Memory B cell (primary cell): Measurements from ENCODE around the gene DLGAP1.

Source experiments
- ATAC-seq: fragments of 150-1000 bp; cut with Tn5 transposase; 2 replicates; pipeline ENCODE4 v1.10.0; 2021; ENCODE audit warnings: low read depth, mild to moderate bottlenecking, moderate library complexity
- DNase-seq, 2 donors: peaks; one replicate each; pipeline ENCODE4 v3.0.0; 2022; ENCODE audit warnings: low spot score in 2 of 2
- H3K27ac Mint-ChIP-seq: one replicate; pipeline ENCODE4 v1.8.0; 2022; ENCODE audit warnings: mild to moderate bottlenecking, moderate library complexity, mixed read lengths
- H3K27me3 Mint-ChIP-seq: one replicate; pipeline ENCODE4 v1.8.0; 2022; ENCODE audit warnings: mixed read lengths
- H3K36me3 Mint-ChIP-seq: one replicate; pipeline ENCODE4 v1.8.0; 2022; ENCODE audit warnings: mild to moderate bottlenecking, mixed read lengths
- H3K4me1 Mint-ChIP-seq: one replicate; pipeline ENCODE4 v1.8.0; 2022; ENCODE audit warnings: mixed read lengths
- H3K4me3 Mint-ChIP-seq: one replicate; pipeline ENCODE4 v1.8.0; 2022; ENCODE audit warnings: mild to moderate bottlenecking, moderate library complexity, mixed read lengths
- H3K9me3 Mint-ChIP-seq: one replicate; pipeline ENCODE4 v1.8.0; 2022; ENCODE audit warnings: mixed read lengths

DLGAP1 gene

DNA sequence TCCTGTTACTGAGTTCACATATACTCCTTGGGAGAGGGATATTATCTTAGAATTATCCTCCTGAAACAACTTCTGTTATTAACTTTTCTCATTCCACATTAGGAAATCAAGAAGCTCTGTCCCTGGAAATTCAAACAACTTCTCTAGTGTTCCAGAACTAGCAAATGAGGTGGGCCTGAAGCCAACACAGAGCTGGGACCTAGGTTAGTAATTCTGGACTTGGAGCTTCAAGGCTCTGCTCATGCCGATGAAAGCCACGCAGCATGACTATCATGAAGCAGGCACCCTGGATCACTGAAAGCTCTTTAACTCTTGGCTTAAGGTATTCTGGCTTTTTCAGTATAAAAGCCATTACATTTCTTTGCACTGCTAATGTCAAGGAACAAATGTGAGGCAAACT, 762.4 kb downstream of the DLGAP1 start:
- no peak for DNase-seq
- H3K36me3 Mint-ChIP-seq = peaks cover 2% of the 10 kb centered on the region

DNA sequence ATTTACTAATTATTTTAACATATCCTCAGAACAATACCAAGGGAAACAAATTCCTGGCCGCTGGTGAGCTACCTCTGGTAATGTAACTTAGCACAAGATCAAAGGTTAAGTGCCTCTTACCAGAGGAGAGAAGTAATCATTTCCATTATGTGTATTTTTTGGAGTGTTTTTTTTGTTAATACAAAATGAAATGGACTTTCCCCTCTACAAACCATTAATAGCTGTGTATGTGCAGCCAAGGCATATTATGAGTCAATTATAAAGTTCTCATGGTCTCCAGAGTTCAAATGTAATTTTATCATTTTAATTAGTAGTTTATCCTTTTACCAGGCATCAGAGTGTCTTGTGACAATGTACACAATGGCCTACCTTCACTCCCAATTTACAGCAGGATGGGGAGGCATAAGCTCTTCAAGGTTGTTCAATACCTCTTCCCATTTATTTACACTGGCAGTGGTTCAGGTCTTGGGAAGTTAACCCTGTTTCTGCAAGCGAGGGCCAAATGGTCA, 762.9 kb downstream of the DLGAP1 start:
- H3K4me3 Mint-ChIP-seq = no peak overlapping the region
- peaks cover 4% of the 10 kb centered on the region for H3K9me3 Mint-ChIP-seq
- ATAC-seq (no peak), DNase-seq (no peak)
- H3K4me1 Mint-ChIP-seq = no peaks in the 10 kb centered on the region
- no peak overlapping the region for H3K27ac Mint-ChIP-seq
- H3K36me3 Mint-ChIP-seq = peaks cover under 1% of the 10 kb centered on the region
- H3K27me3 Mint-ChIP-seq = peaks cover 2% of the 10 kb centered on the region

More for the DNA sequence above, 762.4 kb downstream of the DLGAP1 start:
- ATAC-seq = no peak
- H3K27me3 Mint-ChIP-seq = peaks cover 5% of the 10 kb centered on the region
- H3K9me3 Mint-ChIP-seq = peaks cover 6% of the 10 kb centered on the region
- H3K27ac Mint-ChIP-seq = no peak overlapping the region
- H3K4me3 Mint-ChIP-seq = no peak overlapping the region
- no peaks in the 10 kb centered on the region for H3K4me1 Mint-ChIP-seq

DNA sequence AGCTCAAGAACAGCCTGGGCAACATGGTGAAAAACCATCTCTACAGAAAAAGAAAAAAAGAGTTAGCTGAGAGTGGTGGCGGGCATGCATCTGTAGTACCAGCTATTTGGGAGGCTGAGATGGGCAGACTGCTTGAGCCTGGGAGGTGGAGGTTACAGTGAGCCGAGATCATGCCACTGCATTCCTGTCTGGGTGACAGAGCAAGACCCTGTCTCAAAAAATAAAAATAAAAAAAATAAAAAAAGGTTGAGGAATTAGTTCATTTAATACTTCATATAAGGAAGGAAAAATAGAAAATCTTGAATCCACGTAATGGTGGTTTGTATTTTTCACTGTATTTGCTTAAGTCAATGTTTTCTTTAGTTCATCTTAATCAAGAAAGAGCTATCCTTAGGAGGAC, 763.4 kb downstream of the DLGAP1 start:
- Mint-ChIP-seq H3K27me3 (no peaks in the 10 kb centered on the region), H3K36me3 (peaks cover 1% of the 10 kb centered on the region), H3K4me3 (no peak overlapping the region), H3K9me3 (no peaks in the 10 kb centered on the region), H3K27ac (no peak overlapping the region), H3K4me1 (no peaks in the 10 kb centered on the region)
- DNase-seq (no peak), ATAC-seq (no peak)

DNA sequence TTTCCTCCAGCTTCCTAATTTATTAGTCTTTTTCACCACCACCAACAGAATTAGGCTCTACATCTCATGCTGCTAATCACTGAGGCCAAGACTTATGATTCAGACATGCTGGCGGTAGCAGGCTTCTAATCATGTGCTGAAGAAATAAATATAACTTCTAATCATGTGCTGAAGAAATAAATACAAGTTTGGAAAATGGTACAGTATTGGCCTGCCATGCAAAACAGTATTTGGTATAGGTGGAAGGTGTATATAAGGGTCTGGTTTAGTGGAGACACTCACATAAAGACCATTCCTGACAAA, 764.4 kb downstream of the DLGAP1 start:
- Mint-ChIP-seq H3K36me3 (peaks cover 1% of the 10 kb centered on the region), H3K4me1 (no peaks in the 10 kb centered on the region), H3K27me3 (no peaks in the 10 kb centered on the region), H3K27ac (no peak overlapping the region), H3K9me3 (no peaks in the 10 kb centered on the region), H3K4me3 (no peak overlapping the region)
- no peak for ATAC-seq
- no peak for DNase-seq

DNA sequence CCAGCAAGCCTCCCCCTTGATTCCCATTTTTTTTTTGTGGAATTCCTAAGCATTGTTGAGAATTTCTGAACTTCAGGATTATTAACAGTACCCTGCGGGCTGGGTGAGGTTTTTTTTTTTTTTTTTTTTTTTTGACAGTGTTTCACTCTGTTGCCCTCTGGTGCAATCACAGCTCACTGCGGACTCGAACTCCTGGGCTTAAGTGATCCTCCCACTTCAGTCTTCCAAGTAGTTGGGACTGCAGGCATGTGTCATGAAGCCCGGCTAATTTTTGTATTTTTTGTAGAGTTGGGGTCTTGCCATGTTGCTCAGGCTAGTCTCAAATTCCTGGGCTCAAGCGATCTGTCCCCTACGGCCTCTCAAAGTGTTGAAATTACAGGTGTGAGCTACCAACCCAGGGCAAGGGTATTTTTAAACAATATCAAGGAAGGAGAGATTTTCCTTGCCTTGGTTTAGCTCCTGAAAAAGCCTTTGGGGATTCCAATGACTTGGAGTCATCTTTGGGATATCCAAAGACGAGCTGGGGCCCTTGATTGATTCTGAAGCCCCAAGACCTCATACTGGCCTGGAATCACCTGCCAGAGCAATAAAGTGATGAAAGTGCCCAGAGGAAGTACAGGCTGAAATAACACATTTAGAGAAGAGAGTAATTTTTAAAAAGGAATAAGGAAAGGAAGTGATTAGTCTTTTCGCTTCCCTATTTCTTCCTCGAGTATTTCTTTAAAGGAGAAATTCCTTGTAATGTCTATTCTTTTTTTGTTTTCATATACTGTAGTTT, 764.9 kb downstream of the DLGAP1 start:
- Mint-ChIP-seq H3K9me3 (no peaks in the 10 kb centered on the region), H3K4me1 (no peaks in the 10 kb centered on the region), H3K27me3 (no peaks in the 10 kb centered on the region), H3K27ac (no peak overlapping the region), H3K36me3 (peaks cover 1% of the 10 kb centered on the region), H3K4me3 (no peak overlapping the region)
- DNase-seq (no peak), ATAC-seq (no peak)

DNA sequence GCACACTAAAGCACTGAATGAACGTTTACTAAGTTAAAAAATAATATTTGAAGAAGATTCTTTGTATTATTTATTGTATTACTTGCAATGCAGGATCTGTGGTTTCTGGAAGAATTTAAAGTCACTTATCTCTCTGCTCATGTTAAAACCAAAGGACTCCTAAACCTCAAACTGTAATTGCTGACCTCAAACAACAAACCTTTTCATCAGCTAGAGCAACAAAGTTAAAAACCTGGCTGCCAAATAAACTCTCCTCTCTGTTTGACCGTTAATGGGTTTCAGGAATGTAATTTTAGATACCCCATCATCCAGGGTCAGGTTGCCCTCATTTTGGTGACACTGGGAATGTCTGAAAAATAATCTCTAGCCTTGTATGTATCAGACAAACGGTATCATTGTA, 766.0 kb downstream of the DLGAP1 start:
- no peaks in the 10 kb centered on the region for H3K27me3 Mint-ChIP-seq
- no peak overlapping the region for H3K27ac Mint-ChIP-seq
- no peaks in the 10 kb centered on the region for H3K9me3 Mint-ChIP-seq
- H3K4me1 Mint-ChIP-seq = no peaks in the 10 kb centered on the region
- H3K36me3 Mint-ChIP-seq = peaks cover 1% of the 10 kb centered on the region
- no peak overlapping the region for H3K4me3 Mint-ChIP-seq
- DNase-seq = no peak
- ATAC-seq = no peak

DNA sequence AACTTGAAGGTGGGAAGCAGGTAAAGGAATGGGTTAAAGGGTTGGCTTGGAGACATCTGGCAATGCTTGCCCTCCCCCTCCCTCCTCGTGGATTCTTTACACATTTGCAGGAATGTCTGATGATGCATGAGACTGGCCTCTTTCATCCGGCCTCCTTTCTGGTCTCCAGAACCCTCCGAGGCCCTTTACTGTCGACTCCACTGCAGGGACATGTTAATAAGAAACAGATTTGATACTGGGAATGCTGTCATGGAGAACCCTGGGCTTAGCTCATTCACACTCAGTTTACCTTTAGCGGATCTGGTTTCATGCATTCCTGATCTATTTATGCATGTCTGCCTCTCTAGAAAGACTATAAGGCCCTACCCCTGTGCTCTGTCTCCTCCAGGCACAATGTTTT, 766.4 kb downstream of the DLGAP1 start:
- no peak for ATAC-seq
- H3K27me3 Mint-ChIP-seq = no peaks in the 10 kb centered on the region
- H3K27ac Mint-ChIP-seq = no peak overlapping the region
- no peaks in the 10 kb centered on the region for H3K9me3 Mint-ChIP-seq
- no peaks in the 10 kb centered on the region for H3K4me1 Mint-ChIP-seq
- peaks cover 1% of the 10 kb centered on the region for H3K36me3 Mint-ChIP-seq
- H3K4me3 Mint-ChIP-seq = no peak overlapping the region
- DNase-seq = no peak

DNA sequence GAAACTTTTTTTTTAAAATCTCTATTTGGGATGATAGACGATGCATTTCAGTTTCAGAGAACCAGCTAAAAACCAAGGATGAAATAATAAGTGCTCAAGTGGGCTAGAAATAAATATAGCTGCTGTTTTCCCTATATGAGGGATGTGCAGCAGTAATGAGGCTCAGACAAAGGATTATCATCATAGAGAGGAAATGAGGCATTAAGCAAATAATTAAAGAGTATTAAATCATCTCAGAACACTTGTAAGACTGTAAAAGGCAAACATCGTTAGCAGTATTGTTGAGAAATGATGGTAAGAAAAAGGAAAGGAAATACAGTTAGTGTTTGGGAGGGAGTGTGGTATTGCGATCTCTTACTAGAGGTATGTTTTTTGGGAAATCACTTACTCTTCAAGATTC, 771.6 kb downstream of the DLGAP1 start:
- H3K4me3 Mint-ChIP-seq = no peak overlapping the region
- H3K36me3 Mint-ChIP-seq = peaks cover 3% of the 10 kb centered on the region
- no peak overlapping the region for H3K27ac Mint-ChIP-seq
- H3K27me3 Mint-ChIP-seq = peaks cover 1% of the 10 kb centered on the region
- peaks cover 2% of the 10 kb centered on the region for H3K9me3 Mint-ChIP-seq
- ATAC-seq (no peak), DNase-seq (no peak)
- no peaks in the 10 kb centered on the region for H3K4me1 Mint-ChIP-seq

DNA sequence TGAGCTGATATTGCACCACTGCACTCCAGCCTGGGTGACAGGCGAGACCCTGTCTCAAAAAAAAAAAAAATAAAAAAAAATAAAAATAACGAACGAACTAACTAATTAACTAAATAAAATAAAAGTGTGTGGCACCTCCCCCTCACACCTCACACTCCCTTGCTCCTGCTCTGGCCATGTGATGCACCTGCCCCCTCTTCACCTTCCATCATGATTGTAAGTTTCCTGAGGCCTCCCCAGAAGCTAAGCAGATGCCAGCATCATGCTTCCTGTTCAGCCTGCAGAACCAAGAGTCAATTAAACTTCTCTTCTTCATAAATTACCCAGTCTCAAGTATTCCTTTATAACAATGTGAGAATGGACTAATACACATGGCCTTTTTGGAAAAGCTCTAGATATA, 773.0 kb downstream of the DLGAP1 start:
- Mint-ChIP-seq H3K36me3 (peaks cover 3% of the 10 kb centered on the region), H3K4me3 (no peak overlapping the region), H3K9me3 (peaks cover 2% of the 10 kb centered on the region), H3K27me3 (peaks cover 6% of the 10 kb centered on the region), H3K4me1 (no peaks in the 10 kb centered on the region), H3K27ac (no peak overlapping the region)
- ATAC-seq (no peak), DNase-seq (no peak)

DNA sequence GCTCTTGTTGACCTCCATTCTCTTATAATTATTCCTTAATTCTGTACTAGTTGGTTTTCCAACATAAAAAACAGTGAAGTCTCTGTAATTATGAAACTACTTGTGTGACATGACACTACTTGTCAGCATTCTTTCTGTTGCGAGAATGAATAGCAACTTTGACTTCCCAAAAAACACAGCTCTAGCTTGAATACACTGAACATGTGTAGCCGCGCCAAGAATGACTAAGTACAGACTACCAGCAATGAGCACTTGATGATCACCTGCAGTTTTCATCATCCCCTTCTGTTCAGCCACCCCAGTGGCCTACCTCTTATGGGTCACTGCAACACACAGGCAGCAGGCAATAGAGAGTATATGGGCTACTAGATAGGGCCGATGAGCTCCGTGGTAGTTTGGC, 775.9 kb downstream of the DLGAP1 start:
- H3K4me3 Mint-ChIP-seq = no peak overlapping the region
- peaks cover 3% of the 10 kb centered on the region for H3K36me3 Mint-ChIP-seq
- peaks cover 12% of the 10 kb centered on the region for H3K27me3 Mint-ChIP-seq
- H3K4me1 Mint-ChIP-seq = no peaks in the 10 kb centered on the region
- ATAC-seq = no peak
- no peak overlapping the region for H3K27ac Mint-ChIP-seq
- DNase-seq = no peak
- H3K9me3 Mint-ChIP-seq = peaks cover 4% of the 10 kb centered on the region

DNA sequence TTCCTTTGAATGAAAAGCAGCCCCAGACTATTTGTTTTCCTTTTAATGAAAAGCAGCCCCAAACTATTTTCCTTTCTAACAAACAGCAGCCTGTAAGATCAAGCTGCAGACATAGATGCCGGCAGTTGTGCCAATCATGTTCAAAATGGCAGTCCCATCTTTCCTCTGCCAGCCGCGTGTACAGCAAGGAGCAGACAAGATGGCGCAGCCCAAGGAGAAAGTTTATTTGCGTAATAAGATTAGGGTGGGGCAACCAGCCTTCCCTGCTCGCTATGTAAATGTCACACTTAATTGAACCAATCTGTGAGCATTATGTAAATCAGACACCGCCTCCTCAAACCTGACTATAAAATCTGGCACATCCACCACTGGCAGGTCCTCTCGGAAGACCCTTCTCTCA, 779.1 kb downstream of the DLGAP1 start:
- no peak overlapping the region for H3K27ac Mint-ChIP-seq
- DNase-seq (no peak), ATAC-seq (no peak)
- H3K4me1 Mint-ChIP-seq = no peaks in the 10 kb centered on the region
- H3K27me3 Mint-ChIP-seq = peaks cover 11% of the 10 kb centered on the region
- H3K4me3 Mint-ChIP-seq = no peak overlapping the region
- peaks cover 2% of the 10 kb centered on the region for H3K9me3 Mint-ChIP-seq
- peaks cover 1% of the 10 kb centered on the region for H3K36me3 Mint-ChIP-seq

DNA sequence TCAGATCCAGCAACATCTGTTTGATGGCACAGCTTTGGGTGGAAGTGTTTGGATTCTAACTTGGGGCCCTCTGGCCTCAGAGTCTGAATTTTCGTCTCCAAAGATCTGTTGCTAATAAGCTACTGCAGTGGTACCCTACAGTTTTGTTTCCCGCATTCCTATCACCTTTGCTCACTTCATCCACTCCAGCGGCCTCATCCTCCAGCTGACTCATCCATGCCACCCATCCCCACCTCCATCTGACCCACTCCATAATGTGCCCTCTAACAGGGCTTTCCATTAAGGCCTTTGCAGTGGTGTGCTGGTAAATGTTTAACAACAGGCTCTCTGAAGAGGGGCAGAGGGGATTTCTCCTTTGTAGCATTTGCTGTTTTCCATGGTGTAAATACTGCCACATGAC, 779.7 kb downstream of the DLGAP1 start:
- Mint-ChIP-seq H3K4me1 (no peaks in the 10 kb centered on the region), H3K27me3 (peaks cover 11% of the 10 kb centered on the region), H3K9me3 (peaks cover 2% of the 10 kb centered on the region), H3K4me3 (no peak overlapping the region), H3K36me3 (peaks cover 1% of the 10 kb centered on the region), H3K27ac (no peak overlapping the region)
- no peak for ATAC-seq
- no peak for DNase-seq

DNA sequence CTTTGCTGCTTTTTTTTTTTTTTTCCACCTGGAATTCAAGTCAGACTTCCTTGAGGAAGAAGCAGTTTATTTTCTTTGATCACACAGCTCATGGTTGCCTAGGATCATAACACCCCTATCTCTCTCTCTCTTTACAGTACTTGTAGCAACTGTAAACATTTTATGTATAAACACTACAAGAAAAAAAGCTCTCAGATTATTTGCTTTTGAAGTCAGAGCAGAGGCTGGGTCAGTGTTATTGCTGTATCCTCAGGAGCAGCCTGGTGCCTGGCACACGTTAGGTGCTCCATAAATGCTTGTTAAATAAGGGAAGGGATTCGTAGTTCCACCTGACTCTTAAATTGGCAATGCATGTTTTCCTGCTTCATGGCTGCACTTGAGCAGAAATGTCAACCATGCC, 783.9 kb downstream of the DLGAP1 start:
- Mint-ChIP-seq H3K9me3 (no peaks in the 10 kb centered on the region), H3K27ac (no peak overlapping the region), H3K4me3 (no peak overlapping the region), H3K36me3 (no peaks in the 10 kb centered on the region), H3K27me3 (peaks cover under 1% of the 10 kb centered on the region), H3K4me1 (no peaks in the 10 kb centered on the region)
- no peak for DNase-seq
- ATAC-seq = no peak

DNA sequence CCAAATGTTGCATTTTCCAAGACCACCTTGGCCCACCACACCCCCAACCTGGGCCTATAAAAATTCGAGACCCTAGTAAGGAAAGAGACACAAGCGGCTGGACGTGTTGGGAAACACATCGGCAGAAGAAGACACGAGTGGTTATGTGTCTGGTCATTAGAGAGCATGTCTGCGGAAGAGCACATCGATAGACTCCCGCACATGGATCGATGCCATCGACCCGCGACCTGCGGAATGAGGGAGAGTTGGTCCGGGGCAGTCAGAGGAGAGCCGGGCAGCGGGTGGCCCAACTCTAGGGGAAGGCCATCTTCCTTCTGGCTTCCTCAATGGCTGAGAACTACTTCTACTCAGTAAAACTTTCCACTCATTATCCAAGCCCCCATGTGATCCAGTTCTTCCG, 785.7 kb downstream of the DLGAP1 start:
- ATAC-seq (no peak), DNase-seq (no peak)
- no peaks in the 10 kb centered on the region for H3K36me3 Mint-ChIP-seq
- H3K27ac Mint-ChIP-seq = no peak overlapping the region
- no peaks in the 10 kb centered on the region for H3K27me3 Mint-ChIP-seq
- H3K4me3 Mint-ChIP-seq = no peak overlapping the region
- H3K9me3 Mint-ChIP-seq = no peaks in the 10 kb centered on the region
- H3K4me1 Mint-ChIP-seq = peaks cover 5% of the 10 kb centered on the region
